OCI-LY3 (cell line): ENCODE data around the gene TEC.

ENCODE experiments used
- H2AFZ ChIP-seq: fragments of 200-600, 300-600 bp; shearing (Covaris generic); 2 replicates; pipeline ENCODE4 v1.6.0; 2014; ENCODE audit warnings: antibody characterized with exemption, low read depth, low read length
- H3K27ac ChIP-seq: fragments of 200-600, 300-600 bp; sonication (generic); 2 replicates; pipeline ENCODE4 v1.5.1; 2014; ENCODE audit warnings: mild to moderate bottlenecking, low read length, moderate library complexity, mixed read lengths
- H3K27me3 ChIP-seq: fragments of 200-600, 300-600 bp; sonication (generic); 2 replicates; pipeline ENCODE4 v1.6.1; 2014; ENCODE audit warnings: low read depth, low read length, mixed read lengths
- H3K36me3 ChIP-seq: fragments of 200-600, 300-600 bp; sonication (generic); replicated peaks from 2 replicates; pipeline ENCODE3; 2014; ENCODE audit warnings: low read depth, low read length, mixed read lengths
- H3K4me1 ChIP-seq: fragments of 300-600, 200-600 bp; sonication (generic); 2 replicates; pipeline ENCODE4 v1.6.1; 2014; ENCODE audit warnings: low read length, mixed read lengths
- H3K4me2 ChIP-seq: fragments of 200-600, 300-600 bp; sonication (generic); 2 replicates; pipeline ENCODE4 v1.6.1; 2014; ENCODE audit warnings: low read length, mixed read lengths
- H3K4me3 ChIP-seq: fragments of 300-600, 200-600 bp; sonication (generic); 2 replicates; pipeline ENCODE4 v1.5.1; 2014; ENCODE audit warnings: antibody characterized with exemption, mild to moderate bottlenecking, low read length, moderate library complexity
- H3K79me2 ChIP-seq: fragments of 300-600, 200-600 bp; shearing (Covaris generic); 2 replicates; pipeline ENCODE4 v1.6.1; 2014; ENCODE audit warnings: mild to moderate bottlenecking, low read length, mixed read lengths
- H3K9ac ChIP-seq: fragments of 300-600, 200-600 bp; shearing (Covaris generic); 2 replicates; pipeline ENCODE4 v1.6.0; 2014; ENCODE audit warnings: mild to moderate bottlenecking, low read length, moderate library complexity
- H3K9me3 ChIP-seq: fragments of 200-600, 300-600 bp; shearing (Covaris generic); 2 replicates; pipeline ENCODE4 v1.6.1; 2014; ENCODE audit warnings: low read length, mixed read lengths; ENCODE audit not compliant: insufficient read depth
- H4K20me1 ChIP-seq: fragments of 200-600, 300-600 bp; sonication (generic); 2 replicates; pipeline ENCODE4 v1.6.1; 2016; ENCODE audit warnings: low read length, mixed read lengths; ENCODE audit not compliant: insufficient read depth
- CTCF ChIP-seq: fragments of 200-600, 300-600 bp; sonication (generic); IDR thresholded peaks from 2 replicates; pipeline ENCODE4 v1.5.1; 2014; ENCODE audit warnings: antibody characterized with exemption, low read length, low read depth
- EZH2phosphoT487 ChIP-seq: fragments of 200-600 bp; shearing (Covaris generic); IDR thresholded peaks from 2 replicates; pipeline ENCODE4 v1.6.1; 2018; ENCODE audit warnings: antibody characterized with exemption, mixed run types, low read depth

The TEC gene

GRCh38 chr4:48175328-48175727 lies 94.3 kb downstream of the TEC start:
- Histone ChIP-seq H4K20me1 (no peaks in the 10 kb centered on the region), H3K27ac (peak overlapping the region; percentile 40; the same call in 1 of the 2 replicates), H3K4me3 (no peak overlapping the region), H3K36me3 (peaks cover 7% of the 10 kb centered on the region), H3K4me2 (peak overlapping the region; percentile 71; the same call in 1 of the 2 replicates), H2AFZ (no peak overlapping the region), H3K79me2 (no peaks in the 10 kb centered on the region), H3K4me1 (peaks cover 61% of the 10 kb centered on the region), H3K9ac (no peak overlapping the region), H3K9me3 (no peaks in the 10 kb centered on the region), H3K27me3 (no peaks in the 10 kb centered on the region)
- TF ChIP-seq EZH2phosphoT487 (no peak), CTCF (no peak)

GRCh38 chr4:48173056-48173991 lies 96.3 kb downstream of the TEC start:
- H3K9ac ChIP-seq: peak overlapping the region; percentile 39; the same call in 1 of the 2 replicates

GRCh38 chr4:48172651-48173050 lies 97.0 kb downstream of the TEC start:
- TF ChIP-seq EZH2phosphoT487: no peak
- TF ChIP-seq CTCF: no peak
- no peaks in the 10 kb centered on the region for H3K27me3 ChIP-seq
- no peaks in the 10 kb centered on the region for H4K20me1 ChIP-seq
- H3K9ac ChIP-seq: no peak overlapping the region; the same call in 1 of the 2 replicates
- peaks cover 11% of the 10 kb centered on the region; the same call in 1 of the 2 replicates for H3K9me3 ChIP-seq
- H3K4me3 ChIP-seq: no peak overlapping the region
- H3K4me1 ChIP-seq: peaks cover 83% of the 10 kb centered on the region
- H3K79me2 ChIP-seq: no peaks in the 10 kb centered on the region
- H3K4me2 ChIP-seq: peak overlapping the region; percentile 71
- peaks cover 27% of the 10 kb centered on the region for H3K36me3 ChIP-seq
- peak overlapping the region; percentile 85; the same call in 1 of the 2 replicates for H3K27ac ChIP-seq
- no peak overlapping the region for H2AFZ ChIP-seq

More at GRCh38 chr4:48173056-48173991, 96.3 kb downstream of the TEC start:
- Histone ChIP-seq H3K27ac (peak overlapping the region; percentile 85), H3K36me3 (peaks cover 21% of the 10 kb centered on the region), H2AFZ (no peak overlapping the region), H3K4me3 (peak overlapping the region; percentile 46), H3K79me2 (no peaks in the 10 kb centered on the region), H3K4me2 (peak overlapping the region; percentile 71), H3K27me3 (no peaks in the 10 kb centered on the region), H3K9me3 (peaks cover 8% of the 10 kb centered on the region; the same call in 1 of the 2 replicates), H3K4me1 (peaks cover 76% of the 10 kb centered on the region), H4K20me1 (no peaks in the 10 kb centered on the region)
- TF ChIP-seq CTCF (no peak), EZH2phosphoT487 (no peak)

- TF ChIP-seq EZH2phosphoT487 (no peak), CTCF (no peak)
- Histone ChIP-seq H3K4me2 (peak overlapping the region; percentile 29), H2AFZ (no peak overlapping the region), H3K27ac (no peak overlapping the region), H3K36me3 (peaks cover 33% of the 10 kb centered on the region), H4K20me1 (no peaks in the 10 kb centered on the region), H3K9me3 (peaks cover 11% of the 10 kb centered on the region; the same call in 1 of the 2 replicates), H3K4me1 (peaks cover 62% of the 10 kb centered on the region), H3K79me2 (no peaks in the 10 kb centered on the region), H3K4me3 (no peak overlapping the region), H3K9ac (no peak overlapping the region), H3K27me3 (no peaks in the 10 kb centered on the region)
Observed at GRCh38 chr4:48169636-48170035, 100.0 kb downstream of the TEC start.
